T-helper 9 cell (primary cell): ENCODE data around the gene PXDN.

ENCODE experiments used
- DNase-seq: peaks from one replicate; pipeline ENCODE4 v3.0.0-alpha.2; 2020

The PXDN gene

GRCh38 chr2:1591978-1592907 is 152.1 kb downstream of the PXDN start:
- no peak for DNase-seq

GRCh38 chr2:1591461-1591770 is 152.9 kb downstream of the PXDN start:
- no peak for DNase-seq

GRCh38 chr2:1590596-1591460 is 153.5 kb downstream of the PXDN start:
- DNase-seq: no peak

- DNase-seq: no peak
Observed at GRCh38 chr2:1588978-1589621, 155.2 kb downstream of the PXDN start.

- DNase-seq: no peak
Observed at GRCh38 chr2:1588051-1588977, 156.0 kb downstream of the PXDN start.

- DNase-seq: no peak
Observed at GRCh38 chr2:1586923-1587840, 157.1 kb downstream of the PXDN start.

GRCh38 chr2:1586251-1586922 is 157.9 kb downstream of the PXDN start:
- no peak for DNase-seq

GRCh38 chr2:1585635-1586034 is 158.7 kb downstream of the PXDN start:
- no peak for DNase-seq

- DNase-seq: no peak
Observed at GRCh38 chr2:1584691-1585485, 159.4 kb downstream of the PXDN start.

- DNase-seq: no peak
Observed at GRCh38 chr2:1584051-1584531, 160.2 kb downstream of the PXDN start.

- DNase-seq: no peak
Observed at GRCh38 chr2:1582891-1583341, 161.4 kb downstream of the PXDN start.

GRCh38 chr2:1581965-1582625 is 162.2 kb downstream of the PXDN start:
- no peak for DNase-seq
